HEK293T (cell line): ENCODE data around the gene PIK3R3.

Source experiments
- BHLHE40 ChIP-seq: fragments of 450-650 bp; IDR thresholded peaks from 2 replicates; pipeline ENCODE4 v1.6.1; 2016; ENCODE audit warnings: mild to moderate bottlenecking, moderate library complexity, borderline replicate concordance
- CTBP1 ChIP-seq: fragments of 450-650 bp; IDR thresholded peaks from 2 replicates; pipeline ENCODE4 v1.6.1; 2016; ENCODE audit warnings: borderline replicate concordance
- ELF4 ChIP-seq: fragments of 450-650 bp; IDR thresholded peaks from 2 replicates; pipeline ENCODE4 v1.6.1; 2017; ENCODE audit warnings: antibody characterized with exemption
- FOXK2 ChIP-seq: fragments of 450-650 bp; IDR thresholded peaks from 2 replicates; pipeline ENCODE4 v1.6.1; 2016; ENCODE audit warnings: mild to moderate bottlenecking
- FOXM1 ChIP-seq: fragments of 450-650 bp; IDR thresholded peaks from 2 replicates; pipeline ENCODE4 v1.6.1; 2017; ENCODE audit warnings: mild to moderate bottlenecking, borderline replicate concordance
- HDGF ChIP-seq: fragments of 450-650 bp; IDR thresholded peaks from 2 replicates; pipeline ENCODE4 v1.6.1; 2017; ENCODE audit warnings: antibody characterized with exemption, borderline replicate concordance
- L3MBTL2 ChIP-seq: fragments of 450-650 bp; conservative IDR thresholded peaks from 2 replicates; pipeline ENCODE4 v1.6.1; 2016; ENCODE audit warnings: mild to moderate bottlenecking
- PKNOX1 ChIP-seq: fragments of 450-650 bp; IDR thresholded peaks from 2 replicates; pipeline ENCODE4 v1.6.1; 2016
- SP1 ChIP-seq: fragments of 450-650 bp; IDR thresholded peaks from 2 replicates; pipeline ENCODE4 v1.6.1; 2017
- SUZ12 ChIP-seq: fragments of 450-650 bp; IDR thresholded peaks from 2 replicates; pipeline ENCODE4 v1.6.1; 2016; ENCODE audit warnings: mild to moderate bottlenecking

- TF ChIP-seq FOXK2, result no peak
- no peak for TF ChIP-seq SP1
- peak; percentile 82 for TF ChIP-seq PKNOX1
- TF ChIP-seq FOXM1, result peak; percentile 84
- no peak; the same call in 1 of the 2 replicates for TF ChIP-seq CTBP1
- peak; percentile 36 for TF ChIP-seq ELF4
- TF ChIP-seq BHLHE40, result peak; percentile 98
- TF ChIP-seq SUZ12, result no peak
- no peak for TF ChIP-seq HDGF
- peak; percentile 100 for TF ChIP-seq L3MBTL2
Observed at GRCh38 chr1:46132529-46133180, at the start of gene PIK3R3.
